ENCODE measurements around the gene LARP4B. TPM values are rescaled to one million over a fixed set of nuclear protein-coding genes. Genes with fewer than 3 reads are reported as not detected.

The LARP4B gene
- total RNA-seq, 4 donors from 2014 or later: 68.6 to 113 (median 87.4) TPM

GRCh38 chr10:927131-927530 lies 4.4 kb downstream of the LARP4B start:
- 55 to 65% methylated on average over 2 of the region's 2 CpGs for WGBS, 2 donors
- TF ChIP-seq POLR2A (IDR thresholded peaks at IDR 0.05): no peak
- H3K9me3 ChIP-seq: no peaks in the 10 kb centered on the region
- H3K4me1 ChIP-seq: peaks cover 44 to 54% of the 10 kb centered on the region in 2 donors
- intact Hi-C loops (cut with DNase I): loop anchor here (5.0 kb wide), 1 partner anchor 115 kb away; no protein-coding TSS in a partner anchor
- no peaks in the 10 kb centered on the region for H3K27me3 ChIP-seq
- H3K27ac ChIP-seq: no peak overlapping the region
- H3K4me3 ChIP-seq (replicated peaks in 1 of 3): no peak overlapping the region
- DNase-seq: no peak
- no peaks in the 10 kb centered on the region for H3K36me3 ChIP-seq

GRCh38 chr10:926075-926698 lies 5.3 kb downstream of the LARP4B start:
- Histone ChIP-seq H3K4me1 (peaks cover 53 to 62% of the 10 kb centered on the region in 2 donors), H3K4me3 (replicated peaks in 1 of 3) (no peak overlapping the region), H3K36me3 (no peaks in the 10 kb centered on the region), H3K27ac (no peak overlapping the region), H3K9me3 (no peaks in the 10 kb centered on the region), H3K27me3 (no peaks in the 10 kb centered on the region)
- 73 to 75% methylated on average over 4 of the region's 4 CpGs for WGBS, 2 donors
- no peak for DNase-seq
- intact Hi-C loops (cut with DNase I): loop anchor here (5.0 kb wide), 1 partner anchor 116 kb away; no protein-coding TSS in a partner anchor
- no peak for TF ChIP-seq POLR2A (IDR thresholded peaks at IDR 0.05)
- no peak for TF ChIP-seq CTCF (IDR thresholded peaks at IDR 0.05)

GRCh38 chr10:924524-924859 lies 7.0 kb downstream of the LARP4B start:
- no peak for TF ChIP-seq CTCF (IDR thresholded peaks at IDR 0.05)
- TF ChIP-seq POLR2A (IDR thresholded peaks at IDR 0.05): no peak
- intact Hi-C loops (cut with DNase I): no loop called here
- no peak for DNase-seq
- no peaks in the 10 kb centered on the region for H3K9me3 ChIP-seq
- WGBS, 2 donors: 83 to 92% methylated on average over 4 of the region's 4 CpGs
- no peak overlapping the region for H3K4me3 ChIP-seq (replicated peaks in 1 of 3)
- no peaks in the 10 kb centered on the region for H3K36me3 ChIP-seq
- no peak overlapping the region for H3K27ac ChIP-seq
- H3K4me1 ChIP-seq: peaks cover 46 to 60% of the 10 kb centered on the region in 2 donors
- H3K27me3 ChIP-seq: no peaks in the 10 kb centered on the region

- H3K36me3 ChIP-seq: no peaks in the 10 kb centered on the region
- H3K9me3 ChIP-seq: no peaks in the 10 kb centered on the region
- no peaks in the 10 kb centered on the region for H3K27me3 ChIP-seq
- no peak overlapping the region for H3K4me3 ChIP-seq (replicated peaks in 1 of 3)
- TF ChIP-seq POLR2A (IDR thresholded peaks at IDR 0.05) (no peak), CTCF (IDR thresholded peaks at IDR 0.05) (no peak)
- H3K4me1 ChIP-seq: peaks cover 41 to 55% of the 10 kb centered on the region in 2 donors
- WGBS, 2 donors: 89 to 93% methylated on average over 8 of the region's 8 CpGs
- intact Hi-C loops (cut with DNase I): no loop called here
- no peak for DNase-seq
- no peak overlapping the region for H3K27ac ChIP-seq
These were observed 7.5 kb downstream of the LARP4B start for GRCh38 chr10:923844-924523.

GRCh38 chr10:921471-922414 lies 9.8 kb downstream of the LARP4B start:
- H3K27ac ChIP-seq: peak overlapping the region in 1 of 3 donors; percentile 26
- no peaks in the 10 kb centered on the region for H3K9me3 ChIP-seq
- TF ChIP-seq CTCF (IDR thresholded peaks at IDR 0.05) (no peak), POLR2A (IDR thresholded peaks at IDR 0.05) (no peak)
- peaks cover 34 to 35% of the 10 kb centered on the region in 2 donors for H3K4me1 ChIP-seq
- no peaks in the 10 kb centered on the region for H3K27me3 ChIP-seq
- no peak for DNase-seq
- no peaks in the 10 kb centered on the region for H3K36me3 ChIP-seq
- H3K4me3 ChIP-seq (replicated peaks in 1 of 3): no peak overlapping the region
- intact Hi-C loops (cut with DNase I): no loop called here
- 87 to 90% methylated on average over 14 of the region's 14 CpGs for WGBS, 2 donors
